ENCODE data around the gene SIRPD.

Gene SIRPD

DNA sequence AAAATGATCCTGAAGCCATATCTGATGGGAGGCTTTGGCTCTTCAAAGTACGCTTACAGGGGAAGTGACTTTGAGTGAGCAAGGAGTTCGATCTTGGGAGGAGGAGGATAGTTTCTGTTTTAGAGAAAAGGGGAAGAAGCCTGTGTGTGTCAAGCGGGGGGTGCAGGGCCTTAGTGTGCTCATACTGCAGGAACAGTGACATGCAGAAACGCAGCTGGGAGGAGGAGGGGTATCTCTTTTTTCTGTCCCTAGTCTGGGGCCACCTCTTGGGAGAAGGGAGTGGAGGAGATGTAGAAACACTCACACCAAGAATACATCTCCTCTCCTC is 19.8 kb downstream of the SIRPD start:
- no peak for DNase-seq (ENCODE audit: low read depth)
- no peak overlapping the region for H3K4me3 ChIP-seq (ENCODE audit: low read length)
- TF ChIP-seq CTCF (conservative IDR thresholded peaks at IDR 0.05; ENCODE audit: low read depth, low read length) = no peak

DNA sequence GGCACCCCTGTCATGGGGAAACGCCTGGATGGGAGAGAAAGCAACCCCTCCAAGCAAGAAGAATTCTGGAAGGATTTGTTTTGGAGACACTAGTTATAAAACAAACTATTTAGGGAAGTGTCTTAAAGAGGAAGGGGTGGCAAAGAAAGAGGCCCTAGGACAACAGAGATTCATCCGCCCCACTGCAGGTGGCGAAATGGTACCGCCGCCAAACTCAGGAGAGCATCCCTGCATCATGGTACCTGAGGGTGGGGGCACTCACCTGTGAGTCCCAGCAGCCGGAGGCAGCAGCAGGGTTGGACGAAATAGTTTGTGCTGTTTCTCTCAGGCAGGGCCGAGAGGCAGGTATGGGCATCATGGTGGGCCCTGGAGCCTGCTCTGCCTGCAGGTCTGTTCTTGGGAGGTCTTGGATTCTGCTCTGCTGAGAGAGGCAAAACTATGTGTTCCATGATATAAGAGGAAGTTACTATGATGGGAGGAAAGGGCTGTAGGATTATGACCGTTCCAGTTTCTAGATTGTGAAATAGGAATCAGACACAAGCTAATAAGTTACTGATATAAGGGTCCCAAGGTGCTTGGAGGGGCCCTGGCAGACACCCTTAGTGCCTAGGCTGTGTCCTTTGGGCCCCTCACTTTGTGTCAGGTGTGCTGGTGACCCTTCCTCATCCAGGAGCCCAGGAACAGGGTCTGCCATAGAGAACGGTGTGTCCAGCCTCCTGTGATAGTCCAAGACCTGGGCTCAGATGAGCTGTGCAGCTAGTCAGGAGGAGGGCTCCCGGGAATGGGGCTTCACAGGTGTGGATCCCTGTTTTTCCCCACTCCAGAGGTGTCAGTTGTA is 20.4 kb downstream of the SIRPD start:
- no peak for DNase-seq (ENCODE audit: low read depth)
- H3K4me3 ChIP-seq (ENCODE audit: low read length) = no peak overlapping the region
- TF ChIP-seq CTCF (conservative IDR thresholded peaks at IDR 0.05; ENCODE audit: low read depth, low read length) = no peak

- no peak overlapping the region for H3K4me3 ChIP-seq (ENCODE audit: low read length)
- no peak for TF ChIP-seq CTCF (conservative IDR thresholded peaks at IDR 0.05; ENCODE audit: low read depth, low read length)
- no peak for DNase-seq (ENCODE audit: low read depth)
Measured at GRCh38 chr20:1535420-1536175, 21.9 kb downstream of the SIRPD start.

DNA sequence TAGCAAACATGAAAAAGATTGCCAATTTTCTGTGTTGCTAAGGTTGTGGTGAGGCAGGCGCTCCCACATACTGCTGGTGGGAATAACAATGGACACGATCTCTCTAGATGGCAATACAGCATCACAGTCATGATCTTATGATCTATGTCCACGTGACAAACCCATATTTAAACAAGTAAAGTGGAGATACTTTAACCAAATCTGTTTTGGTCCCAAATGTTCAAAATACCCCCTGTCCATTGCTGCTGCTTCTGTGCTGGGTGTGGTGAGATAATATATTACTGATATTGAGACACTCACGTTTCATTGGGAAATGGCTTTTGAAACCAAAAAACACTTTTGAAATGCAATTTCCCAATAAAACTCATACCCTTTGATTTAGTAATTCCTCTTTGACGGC is 23.0 kb downstream of the SIRPD start:
- DNase-seq (ENCODE audit: low read depth) = no peak
- no peak overlapping the region for H3K4me3 ChIP-seq (ENCODE audit: low read length)
- no peak for TF ChIP-seq CTCF (conservative IDR thresholded peaks at IDR 0.05; ENCODE audit: low read depth, low read length)

- DNase-seq (ENCODE audit: low read depth) = no peak
- no peak overlapping the region for H3K4me3 ChIP-seq (ENCODE audit: low read length)
- TF ChIP-seq CTCF (conservative IDR thresholded peaks at IDR 0.05; ENCODE audit: low read depth, low read length) = no peak
Measured at GRCh38 chr20:1533059-1533458, 24.4 kb downstream of the SIRPD start.

DNA sequence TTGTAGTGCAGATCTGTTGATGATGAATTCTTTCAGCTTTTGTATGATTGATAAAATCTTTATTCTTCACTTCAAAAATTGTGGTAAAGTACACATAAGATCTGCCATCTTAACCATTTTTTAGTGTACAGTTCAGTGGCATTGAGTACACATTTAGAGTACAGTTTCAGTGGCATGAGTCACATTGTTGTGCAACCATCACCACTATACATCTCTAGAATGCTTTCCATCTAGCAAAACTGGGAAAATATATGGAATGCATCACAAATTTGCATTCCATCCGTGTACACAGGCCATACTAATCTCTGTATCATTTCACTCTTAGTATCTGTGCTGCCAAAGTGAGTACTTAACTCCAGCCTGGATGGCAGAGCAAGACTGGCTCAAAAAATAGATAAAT is 28.7 kb downstream of the SIRPD start:
- no peak for DNase-seq (ENCODE audit: low read depth)
- TF ChIP-seq CTCF (conservative IDR thresholded peaks at IDR 0.05; ENCODE audit: low read depth, low read length) = no peak

GRCh38 chr20:1527923-1528322 is 29.6 kb downstream of the SIRPD start:
- no peak overlapping the region for H3K4me3 ChIP-seq (ENCODE audit: low read length)
- no peak for TF ChIP-seq CTCF (conservative IDR thresholded peaks at IDR 0.05; ENCODE audit: low read depth, low read length)
- no peak for DNase-seq (ENCODE audit: low read depth)

More for the DNA sequence above, 28.7 kb downstream of the SIRPD start:
- H3K4me3 ChIP-seq (ENCODE audit: low read length) = no peak overlapping the region
